ENCODE results near the gene POLD2.

- TF ChIP-seq EP300 (IDR thresholded peaks at IDR 0.05), result no peak
- TF ChIP-seq CTCF (IDR thresholded peaks at IDR 0.05), result no peak
- TF ChIP-seq POLR2A (IDR thresholded peaks at IDR 0.05), result no peak
These were observed 56.8 kb downstream of the POLD2 start for GRCh38 chr7:44066494-44067063.

Measured in suprapubic skin (tissue), 3 donors.